Epithelial cell of prostate (primary cell): ENCODE data around the gene TMEM219.
"Not testable (repeated sequence)": the region's sequence is repeated elsewhere in the genome, so short reads cannot be mapped to it uniquely, and the experiment has no call there.

Source experiments
- DNase-seq: peaks from one replicate; pipeline ENCODE4 v3.0.0-alpha.2; 2011; ENCODE audit warnings: low read depth, low spot score
- H3K27ac ChIP-seq: fragments of 450-650 bp; 2 replicates; pipeline ENCODE4 v1.5.1; 2017; ENCODE audit warnings: mild to moderate bottlenecking

TMEM219 gene

GRCh38 chr16:29950806-29951461, 10.9 kb upstream of the TMEM219 start:
- H3K27ac ChIP-seq, result no peak overlapping the region
- DNase-seq, result no peak

- H3K27ac ChIP-seq, result no peak overlapping the region
- no peak for DNase-seq
Measured at GRCh38 chr16:29951625-29952365, 10.1 kb upstream of the TMEM219 start.

GRCh38 chr16:29958756-29959155, 3.1 kb upstream of the TMEM219 start:
- no peak overlapping the region for H3K27ac ChIP-seq
- DNase-seq, result no peak

- no peak for DNase-seq
- no peak overlapping the region for H3K27ac ChIP-seq
Measured at GRCh38 chr16:29959293-29959692, 2.6 kb upstream of the TMEM219 start.

- not testable (repeated sequence) for H3K27ac ChIP-seq, DNase-seq
Measured at GRCh38 chr16:29959821-29960220, 2.1 kb upstream of the TMEM219 start.

- H3K27ac ChIP-seq, result no peak overlapping the region
- no peak for DNase-seq
Measured at GRCh38 chr16:29961127-29961478, 776 bp upstream of the TMEM219 start.

- peak overlapping the region; percentile 67 for H3K27ac ChIP-seq
- no peak for DNase-seq
Measured at GRCh38 chr16:29962344-29962994, 590 bp downstream of the TMEM219 start.

GRCh38 chr16:29963021-29963743, 1.3 kb downstream of the TMEM219 start:
- peak overlapping the region; percentile 67 for H3K27ac ChIP-seq
- DNase-seq, result no peak

- DNase-seq, result no peak
- no peak overlapping the region for H3K27ac ChIP-seq
Measured at GRCh38 chr16:29968205-29968604, 6.3 kb downstream of the TMEM219 start.

GRCh38 chr16:29971304-29971703, 9.4 kb downstream of the TMEM219 start:
- no peak for DNase-seq
- H3K27ac ChIP-seq, result no peak overlapping the region

GRCh38 chr16:29972500-29972899, 10.6 kb downstream of the TMEM219 start:
- no peak for DNase-seq
- peak overlapping the region; percentile 71 for H3K27ac ChIP-seq

GRCh38 chr16:29972992-29973383, 11.1 kb downstream of the TMEM219 start:
- peak overlapping the region; percentile 71 for H3K27ac ChIP-seq

GRCh38 chr16:29973384-29974246, 11.7 kb downstream of the TMEM219 start, which contains the start of gene TAOK2:
TAOK2 (plus strand) TSS chr16:29973868; CDS start chr16:29977773, 3,905 bp downstream.
- peak; percentile 90 for DNase-seq

More at GRCh38 chr16:29972992-29973383, 11.1 kb downstream of the TMEM219 start:
- DNase-seq, result no peak

GRCh38 chr16:29974291-29975133, 12.6 kb downstream of the TMEM219 start:
- DNase-seq, result no peak

More at GRCh38 chr16:29973384-29974246, 11.7 kb downstream of the TMEM219 start, which contains the start of gene TAOK2:
- peak within 1 kb of the TSS; percentile 71 for H3K27ac ChIP-seq

GRCh38 chr16:29975134-29975538, 13.3 kb downstream of the TMEM219 start:
- DNase-seq, result no peak
- H3K27ac ChIP-seq, result no peak overlapping the region

More at GRCh38 chr16:29974291-29975133, 12.6 kb downstream of the TMEM219 start:
- H3K27ac ChIP-seq, result peak overlapping the region; percentile 71

- no peak overlapping the region for H3K27ac ChIP-seq
- DNase-seq, result no peak
Measured at GRCh38 chr16:29975811-29976511, 14.1 kb downstream of the TMEM219 start.

GRCh38 chr16:29977063-29977825, 15.4 kb downstream of the TMEM219 start:
- no peak for DNase-seq
- H3K27ac ChIP-seq, result no peak overlapping the region
